GM21528 (cell line): Measurements from ENCODE around the gene ANKRD55.
"Not testable (repeated sequence)": the region's sequence is repeated elsewhere in the genome, so short reads cannot be mapped to it uniquely, and the experiment has no call there.

Experiments
- ATAC-seq: cut with Tn5 transposase; IDR thresholded peaks from one replicate; pipeline ENCODE4 v1.9.1; 2021; ENCODE audit warnings: mild to moderate bottlenecking, moderate library complexity; ENCODE audit not compliant: unreplicated experiment, low FRiP score

The ANKRD55 gene

DNA sequence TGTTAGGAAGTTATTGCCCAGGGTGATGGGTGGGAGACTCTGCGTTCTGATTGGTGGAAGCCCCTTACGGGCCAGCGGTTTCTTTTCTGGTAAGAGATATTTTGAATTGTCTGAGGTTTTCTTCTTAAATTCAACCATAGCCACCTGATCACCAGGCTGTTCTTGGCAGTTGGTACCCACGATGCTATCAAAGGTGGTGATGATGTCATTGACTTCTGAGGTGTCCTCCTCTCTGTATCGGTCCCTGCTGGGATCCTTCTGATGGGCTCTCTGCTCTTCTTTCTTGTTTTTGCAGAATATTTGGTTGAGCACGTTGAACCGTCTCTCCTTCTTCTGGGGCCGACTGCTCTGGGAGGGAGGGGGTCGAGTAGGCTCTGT, 121.7 kb downstream of the ANKRD55 start:
- ATAC-seq: no peak

DNA sequence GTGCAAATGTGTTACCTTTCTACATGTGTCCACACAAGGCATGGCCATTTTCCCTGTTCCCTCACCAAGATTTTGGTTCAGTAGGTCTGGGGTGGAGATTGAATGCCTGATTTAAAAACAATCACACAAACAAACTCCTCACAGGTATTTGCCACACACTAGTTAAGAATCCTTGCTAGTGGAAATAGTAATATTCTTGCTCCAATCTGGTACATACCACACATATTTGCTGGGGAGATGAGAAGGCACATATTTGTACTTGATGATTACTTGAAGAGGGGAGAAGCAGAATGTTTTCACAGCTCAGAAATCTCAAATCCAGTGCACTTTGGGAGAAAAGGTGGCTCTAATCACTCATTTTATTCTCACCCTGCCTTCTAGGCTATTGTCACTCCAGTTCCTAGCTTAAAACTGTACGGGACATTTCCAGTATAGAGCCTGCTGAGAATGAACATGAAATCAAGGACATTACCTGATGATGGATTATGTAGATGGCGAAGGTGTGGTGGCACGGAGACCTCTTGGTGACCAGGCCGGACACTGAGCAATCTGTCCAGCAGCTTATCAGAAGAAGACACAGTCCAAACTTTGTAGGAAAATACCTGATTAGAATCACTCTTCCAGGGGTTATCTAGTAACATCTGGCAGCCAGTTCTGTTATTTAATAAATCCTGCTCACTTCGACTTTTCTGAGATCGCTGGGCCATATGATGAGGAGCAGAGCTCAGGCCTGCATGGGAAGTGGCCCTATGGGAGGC, 122.3 kb downstream of the ANKRD55 start:
- ATAC-seq: no peak

DNA sequence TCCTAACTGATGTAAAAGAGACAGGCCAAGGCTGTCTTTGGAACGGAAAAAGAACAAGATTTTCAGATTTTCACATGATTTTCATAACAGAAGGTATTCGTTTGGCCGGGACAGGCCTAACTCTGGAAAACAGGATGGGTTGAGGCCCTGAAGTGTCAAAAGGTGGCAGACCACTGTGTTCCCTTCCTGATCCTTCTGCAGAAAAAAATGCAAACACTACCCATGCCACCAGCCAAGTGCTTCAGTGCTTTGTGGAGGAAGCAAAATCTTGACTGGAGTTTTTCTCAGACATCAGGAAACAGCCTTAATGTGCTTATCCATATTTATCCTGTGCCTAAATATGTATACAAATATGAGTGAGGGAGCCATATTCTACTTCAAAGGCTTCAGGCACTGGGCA, 124.9 kb downstream of the ANKRD55 start:
- no peak for ATAC-seq

DNA sequence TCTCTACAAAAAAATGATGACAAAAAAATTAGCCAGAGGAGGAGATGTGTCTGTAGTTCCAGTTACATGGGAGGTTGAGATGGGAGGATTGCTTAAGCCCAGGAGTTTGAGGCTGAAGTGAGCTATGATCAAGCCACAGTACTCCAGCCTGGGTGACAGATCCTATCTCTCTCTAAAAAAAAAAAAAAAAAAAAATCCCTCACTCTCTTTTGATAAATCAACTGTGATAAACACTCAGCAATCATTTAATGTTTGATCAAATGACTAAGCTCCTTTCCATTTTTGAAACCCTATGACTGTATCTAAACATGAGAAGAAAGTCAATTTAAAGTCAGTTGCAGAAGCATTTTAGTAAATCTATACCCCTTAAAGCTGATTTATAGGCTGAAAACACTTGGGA, 126.3 kb downstream of the ANKRD55 start:
- no peak for ATAC-seq

DNA sequence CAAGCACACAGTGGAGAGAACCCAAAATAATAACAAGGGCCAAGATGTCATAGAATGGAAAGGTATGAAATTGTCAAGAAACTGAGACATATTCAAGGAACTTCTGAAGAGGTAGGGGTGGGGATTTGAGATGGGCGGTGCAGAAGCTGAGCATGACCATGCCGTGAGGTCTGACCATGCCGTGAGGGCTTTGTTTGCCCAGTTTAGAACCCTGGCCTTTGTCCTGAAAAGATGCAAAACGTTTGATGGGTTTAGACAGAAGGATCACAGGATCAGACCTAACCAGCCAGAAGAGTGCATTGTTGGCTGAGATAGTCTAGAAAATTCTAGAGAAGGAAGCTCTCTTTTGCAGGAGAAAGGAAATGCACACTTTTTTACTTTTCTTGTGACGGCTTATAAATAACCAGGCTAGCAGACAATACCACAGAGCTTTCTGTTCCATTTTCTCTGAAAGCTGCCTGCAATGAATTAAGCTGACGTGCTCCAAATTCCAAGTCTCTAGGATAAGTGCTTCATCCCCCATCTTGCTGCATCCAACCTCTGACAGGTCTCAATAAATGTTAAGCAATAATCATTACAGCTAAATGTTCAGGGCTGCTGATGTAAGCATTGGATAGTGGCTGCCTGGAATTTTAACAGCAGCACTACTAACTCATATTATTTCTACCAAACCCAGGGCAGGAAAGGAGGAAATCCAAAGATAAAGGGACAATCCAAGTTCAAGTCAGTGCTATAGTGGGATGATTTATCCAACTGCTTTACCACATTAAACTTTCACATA, 127.4 kb downstream of the ANKRD55 start:
- ATAC-seq: no peak

DNA sequence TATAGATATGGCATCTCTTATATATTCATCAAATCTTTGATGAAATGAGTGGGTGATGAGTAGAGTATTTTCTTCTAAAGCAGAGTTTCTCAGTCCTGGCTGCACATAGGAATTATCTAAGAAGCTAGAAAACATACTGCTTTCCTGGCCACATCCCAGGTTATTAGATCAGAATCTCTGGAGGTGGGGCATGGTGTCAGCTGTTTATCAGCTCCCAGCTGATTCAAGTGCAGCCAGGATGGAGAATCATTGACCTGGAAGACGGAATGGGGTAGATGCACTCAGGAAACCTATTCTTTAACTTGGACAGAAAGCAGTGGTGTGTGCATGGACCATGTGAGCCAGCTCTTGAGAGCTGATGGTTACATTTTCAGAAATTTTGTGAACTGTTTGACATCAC, 130.2 kb downstream of the ANKRD55 start:
- no peak for ATAC-seq

DNA sequence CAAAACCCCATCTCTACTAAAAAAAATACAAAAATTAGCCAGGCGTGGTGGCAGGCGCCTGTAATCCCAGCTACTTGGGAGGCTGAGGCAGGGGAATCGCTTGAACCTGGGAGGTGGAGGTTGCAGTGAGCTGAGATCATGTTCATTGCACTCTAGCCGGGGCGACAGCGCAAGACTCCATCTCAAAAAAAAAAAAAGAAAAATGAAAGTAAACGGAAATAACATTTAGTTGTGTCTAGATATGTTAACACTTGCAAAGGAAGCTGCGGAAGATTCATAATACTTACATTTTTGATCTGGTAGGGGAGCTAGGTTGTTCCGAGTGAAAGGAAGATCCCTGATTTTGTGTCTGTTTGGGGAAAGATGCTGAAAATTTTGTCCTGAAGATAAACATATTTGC, 130.9 kb downstream of the ANKRD55 start:
- not testable (repeated sequence) for ATAC-seq

DNA sequence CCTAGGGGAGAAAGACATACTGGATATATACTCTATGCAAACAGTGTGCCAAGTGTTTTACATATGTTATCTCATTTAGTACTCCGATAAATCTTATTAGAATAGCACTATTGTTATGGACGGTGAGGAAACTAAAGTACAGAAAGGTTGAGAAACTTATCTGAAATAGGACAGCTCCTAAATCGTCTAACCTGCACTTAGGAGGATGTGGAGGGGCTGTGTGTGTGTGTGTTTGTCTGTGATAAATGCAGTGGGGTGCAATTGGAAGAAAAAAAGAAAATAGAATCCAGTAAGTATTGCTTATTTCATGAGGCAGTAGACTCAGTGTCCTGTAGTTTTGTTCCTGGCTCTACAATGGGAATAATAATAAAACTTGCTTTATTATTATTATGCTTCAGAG, 131.9 kb downstream of the ANKRD55 start:
- no peak for ATAC-seq

DNA sequence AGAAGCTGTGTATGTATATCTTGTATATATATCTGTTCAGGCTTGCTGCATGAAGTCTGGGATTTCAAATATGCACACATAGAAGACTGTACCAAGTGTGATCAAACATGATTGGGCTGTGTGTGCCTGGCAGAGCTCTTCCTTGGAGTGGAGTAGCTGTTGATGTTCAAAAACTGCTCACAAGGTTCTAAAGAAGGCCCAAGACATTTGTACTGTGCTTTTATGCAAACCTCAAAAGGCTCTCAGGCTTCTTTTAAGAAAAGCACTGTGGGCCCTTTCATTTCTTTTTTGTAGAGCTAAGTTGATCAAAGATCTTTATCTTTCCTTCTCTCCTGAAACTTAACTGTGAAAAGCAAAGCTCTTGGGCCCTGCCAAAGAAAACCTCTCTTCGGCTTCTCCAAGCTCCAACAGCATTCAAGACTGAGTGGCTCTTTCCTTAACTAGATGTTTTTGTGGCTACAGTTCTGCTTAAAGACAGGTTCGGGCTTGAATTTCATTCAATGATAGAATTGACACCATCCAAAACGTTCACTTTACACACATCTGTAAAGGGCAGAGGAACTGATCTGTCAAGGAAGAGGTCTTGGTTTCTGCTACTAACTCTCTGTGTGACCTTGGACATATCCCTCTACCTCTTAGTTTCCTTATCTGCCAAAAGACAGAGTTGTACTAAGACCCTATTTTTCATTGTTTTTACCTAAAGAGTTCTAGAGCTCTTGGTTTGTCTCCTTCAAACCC, 132.5 kb downstream of the ANKRD55 start:
- ATAC-seq: no peak

DNA sequence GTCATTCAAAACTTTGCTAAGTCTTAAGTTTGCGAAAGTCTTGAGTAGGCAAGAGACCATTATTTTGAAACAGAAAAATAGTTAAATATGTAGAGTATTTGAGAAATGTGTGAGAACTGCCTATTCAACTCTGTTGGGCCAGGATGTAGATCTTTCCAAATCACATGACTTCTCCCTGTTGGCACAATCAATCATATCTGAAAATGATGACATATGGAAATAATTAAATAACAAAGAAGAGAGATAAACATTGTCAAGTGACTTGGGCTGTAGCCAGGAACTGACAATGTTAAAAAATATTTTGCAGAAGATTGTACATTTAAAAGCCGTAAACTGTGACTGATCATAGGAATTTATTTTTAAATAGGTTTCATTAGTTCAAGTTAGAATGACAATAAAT, 133.8 kb downstream of the ANKRD55 start:
- no peak for ATAC-seq

DNA sequence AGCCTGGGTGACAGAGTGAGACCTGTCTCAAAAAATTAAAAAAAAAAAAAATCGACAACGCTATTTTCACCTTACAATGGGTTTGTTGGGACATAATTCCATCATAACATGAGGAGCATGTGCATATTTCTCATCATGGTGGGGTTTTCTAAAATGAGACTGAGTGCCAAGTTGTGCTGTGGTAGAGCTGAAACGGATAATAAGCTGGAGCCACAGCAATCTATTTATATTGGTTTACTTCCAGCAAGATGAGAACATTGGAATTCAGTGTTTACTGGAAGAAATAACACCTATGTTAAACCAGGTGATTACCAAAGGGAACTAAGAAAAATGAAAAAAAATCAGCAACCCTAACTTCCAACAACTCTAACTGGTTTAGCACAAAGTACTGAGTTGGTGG, 136.1 kb downstream of the ANKRD55 start:
- ATAC-seq: no peak

DNA sequence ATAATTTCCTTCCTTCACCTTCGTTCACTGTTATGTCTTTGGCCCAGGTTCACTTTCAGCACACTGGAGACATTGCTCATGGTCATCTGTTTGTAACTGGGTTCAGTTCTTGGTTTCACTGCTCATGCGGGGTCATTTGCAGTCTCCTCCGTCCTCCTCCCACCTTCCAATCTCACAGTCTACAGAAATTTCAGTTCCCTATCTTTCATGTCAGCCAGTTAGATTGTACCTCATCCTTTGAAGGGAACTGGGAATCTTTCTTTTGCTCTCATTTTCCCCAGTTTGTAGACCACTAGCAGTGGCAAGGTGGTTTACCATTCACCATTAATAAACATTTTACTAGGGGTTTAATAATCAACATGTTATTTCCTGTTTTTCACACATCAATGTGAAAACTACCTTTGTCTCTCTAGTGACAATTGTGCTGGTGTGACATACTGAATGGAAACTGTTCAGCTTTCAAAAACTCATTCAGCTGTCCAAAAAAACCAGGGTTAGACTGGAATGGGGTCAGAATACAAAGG, 137.5 kb downstream of the ANKRD55 start:
- ATAC-seq: peak; percentile 82

DNA sequence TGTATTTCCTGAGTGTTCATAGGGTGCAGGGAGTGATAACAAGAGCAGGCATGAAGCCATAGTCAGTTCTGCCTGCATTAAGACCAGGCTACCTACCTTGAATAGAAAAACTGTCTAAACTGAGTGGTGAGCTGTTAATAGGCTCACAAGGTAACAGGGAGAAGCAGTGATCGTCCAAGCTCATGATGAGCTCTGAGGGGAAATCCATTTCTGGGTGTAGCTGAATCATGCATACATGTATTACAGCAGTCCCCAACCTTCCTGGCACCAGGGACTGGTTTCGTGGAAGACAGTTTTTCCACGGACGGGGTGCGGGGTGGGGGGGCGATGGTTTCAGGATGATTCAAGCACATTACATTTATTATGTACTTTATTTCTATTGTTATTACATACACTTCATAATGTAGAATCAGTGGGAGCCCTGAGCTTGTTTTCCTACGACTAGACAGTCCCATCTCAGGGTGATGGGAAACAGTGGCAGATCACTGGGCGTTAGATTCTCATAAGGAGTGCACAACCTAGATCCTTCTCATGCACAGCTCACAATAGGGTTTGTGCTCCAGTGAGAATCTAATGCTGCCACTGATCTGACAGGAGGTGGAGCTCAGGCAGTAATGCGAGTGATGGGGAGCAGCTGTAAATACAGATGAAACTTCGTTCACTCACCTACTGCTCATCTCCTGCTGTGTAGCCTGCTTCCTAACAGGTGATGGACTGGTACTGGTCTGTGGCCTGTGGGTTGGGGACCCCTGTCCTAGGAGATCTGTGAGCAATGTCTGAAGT, 138.4 kb downstream of the ANKRD55 start:
- ATAC-seq: peak; percentile 22

DNA sequence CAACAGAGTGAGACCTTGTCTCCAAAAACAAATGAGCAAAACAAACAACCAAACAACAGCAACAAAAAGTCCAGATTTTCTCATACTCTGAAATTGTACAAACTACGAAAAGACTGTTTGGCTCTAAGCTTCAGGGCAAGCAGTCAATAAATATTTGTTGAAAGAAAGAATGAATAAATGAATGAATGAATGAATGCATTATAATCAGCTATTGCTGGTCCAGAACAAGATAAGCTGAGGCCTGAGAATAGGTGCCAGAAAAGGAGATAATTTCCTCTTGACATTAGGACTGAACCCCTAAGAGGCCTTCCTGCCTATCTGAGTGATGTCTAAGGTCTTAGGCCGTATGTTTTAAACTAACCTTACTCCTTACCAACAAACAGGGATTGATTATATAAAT, 139.2 kb downstream of the ANKRD55 start:
- no peak for ATAC-seq

DNA sequence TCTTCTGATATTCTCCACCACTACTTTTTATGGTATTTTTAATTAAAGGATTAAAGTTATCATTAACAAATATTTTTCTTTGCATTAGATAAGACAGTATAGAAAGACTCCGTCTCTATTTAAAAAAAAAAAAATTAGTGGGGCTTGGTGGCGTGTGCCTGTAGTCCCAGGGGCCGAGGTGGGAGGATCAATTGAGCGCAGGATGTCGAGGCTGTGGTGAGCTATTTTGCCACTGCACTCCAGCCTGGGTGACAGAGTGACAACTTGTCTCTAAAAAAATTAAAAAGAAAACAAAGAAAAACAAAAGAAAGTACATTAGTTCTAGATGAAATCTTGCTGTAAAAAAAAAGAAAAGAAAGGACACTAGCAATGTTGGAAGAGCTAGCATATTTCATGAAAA, 141.0 kb downstream of the ANKRD55 start:
- ATAC-seq: no peak

DNA sequence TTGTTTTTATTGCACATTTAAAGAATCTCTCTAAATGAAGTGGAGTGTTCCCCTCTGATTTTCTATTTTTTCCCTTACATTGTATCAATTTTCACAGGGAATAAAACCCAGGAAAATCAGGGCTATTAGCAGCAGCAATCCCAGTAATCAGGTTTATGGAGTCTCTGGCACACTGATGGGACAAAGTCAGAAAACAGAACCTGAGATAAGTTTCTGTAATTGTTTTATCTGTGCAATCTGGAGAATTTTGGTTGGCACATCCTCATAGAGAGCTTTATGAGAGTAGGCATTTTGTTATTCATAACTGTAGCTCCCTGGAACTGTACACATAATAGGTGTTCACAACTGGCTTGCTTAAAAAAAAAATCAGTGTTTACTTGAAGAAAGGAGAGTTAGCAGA, 141.5 kb downstream of the ANKRD55 start:
- no peak for ATAC-seq

DNA sequence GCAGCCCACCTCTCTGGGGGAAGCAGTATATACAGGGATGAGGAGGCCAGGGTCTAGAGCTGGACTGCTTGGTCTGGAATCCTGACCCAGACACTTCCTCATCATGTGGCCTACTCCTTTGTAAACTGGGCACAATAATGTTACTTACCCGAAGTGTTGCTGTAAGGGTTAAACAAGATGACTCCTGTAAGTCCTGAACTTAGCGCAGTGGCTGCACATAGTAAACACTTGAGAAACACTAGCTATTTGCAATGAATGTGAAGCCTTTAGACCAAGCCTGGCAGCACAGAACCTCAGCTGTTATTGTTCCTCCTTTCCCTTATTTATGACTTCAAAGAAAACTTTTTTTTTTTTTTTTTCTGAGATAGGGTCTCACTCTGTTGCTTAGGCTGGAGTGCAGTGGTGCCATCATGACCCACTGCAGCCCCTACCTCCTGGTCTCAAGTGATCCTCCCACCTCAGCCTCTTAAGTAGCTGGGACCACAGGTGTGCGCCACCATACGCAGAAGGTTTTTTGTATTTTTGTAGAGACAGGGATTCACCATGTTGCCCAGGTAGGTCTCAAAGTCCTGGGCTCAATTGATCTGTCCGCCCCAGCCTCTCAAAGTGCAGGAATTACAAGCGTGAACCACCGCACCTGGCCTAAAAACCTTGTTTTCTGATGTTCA, 142.2 kb downstream of the ANKRD55 start:
- no peak for ATAC-seq

DNA sequence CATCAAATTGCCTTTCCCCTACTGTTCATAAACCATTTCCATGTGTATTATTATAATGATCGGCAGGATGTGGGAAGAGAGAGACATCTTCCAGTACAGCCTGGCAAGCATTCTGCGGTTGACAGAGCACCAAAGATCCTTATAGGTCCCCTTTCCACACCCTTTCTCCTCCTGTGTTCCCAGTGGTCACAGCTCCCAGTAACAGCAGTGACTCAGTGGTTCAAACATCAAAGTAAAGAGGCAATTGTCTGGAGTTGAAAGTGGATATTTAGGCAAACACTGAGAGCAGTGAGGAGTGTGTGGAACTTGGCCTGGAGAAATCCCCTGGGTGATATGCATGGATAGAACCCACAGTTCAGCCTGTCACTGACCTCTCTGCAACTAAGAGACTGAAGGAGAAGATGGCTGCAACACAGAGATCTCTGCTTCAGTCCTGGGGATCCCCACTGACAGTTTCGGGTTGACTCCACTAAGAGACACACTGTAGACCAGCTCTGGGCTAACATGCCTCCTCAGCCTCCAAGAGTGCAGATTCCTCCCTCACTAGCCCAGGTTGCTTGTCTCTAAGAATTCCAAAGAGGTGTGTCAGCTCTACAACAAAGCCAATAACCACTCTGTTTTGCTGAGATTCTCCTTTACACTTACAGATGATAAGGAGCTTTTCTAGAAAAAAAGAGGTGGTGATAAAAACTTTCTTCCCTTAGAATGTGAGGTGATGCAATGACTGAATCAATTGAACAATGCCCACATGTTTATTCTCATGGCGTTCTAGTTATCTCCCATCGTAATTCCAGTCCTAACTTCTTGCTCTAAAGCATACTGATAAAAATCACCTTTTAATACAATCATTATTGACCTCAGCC, 143.9 kb downstream of the ANKRD55 start:
- ATAC-seq: peak; percentile 83

DNA sequence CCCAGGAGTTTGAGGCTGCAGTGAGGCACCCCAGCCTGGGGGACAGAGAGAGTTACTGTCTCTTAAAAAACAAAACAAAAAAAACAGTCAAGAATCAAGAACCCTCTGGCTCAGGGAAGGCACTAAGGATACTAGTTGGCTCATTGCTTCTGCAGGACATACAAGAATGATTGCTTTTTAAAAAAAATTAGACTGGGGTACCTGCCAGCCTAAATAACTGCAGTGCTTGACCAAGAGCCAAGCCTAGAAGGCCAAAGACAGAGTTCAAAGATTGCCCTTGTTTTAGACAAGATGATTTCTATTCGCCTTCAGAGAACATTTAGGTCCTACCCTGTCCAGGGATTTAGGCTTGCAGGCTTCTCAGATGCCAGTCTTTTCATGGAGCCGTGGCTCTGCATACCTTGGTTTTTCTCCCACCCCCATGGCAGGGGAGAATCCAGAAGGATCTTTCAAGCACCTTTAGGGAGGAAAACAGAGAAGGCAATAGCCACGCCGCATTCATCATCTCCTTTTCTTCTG, 144.6 kb downstream of the ANKRD55 start:
- ATAC-seq: no peak
